NCI-H2227 treated with DMSO at 0.1 percent for 48 hours (cell line): ENCODE measurements around the gene TM9SF4.
A peak's percentile ranks its signal among the peaks of the same experiment; 100 is the strongest.
"Not testable (repeated sequence)": the region's sequence is repeated elsewhere in the genome, so short reads cannot be mapped to it uniquely, and the experiment has no call there.

Experiments
- DNase-seq: peaks from one replicate; lab custom pipeline; 2025; lab: John Stamatoyannopoulos, UW

The TM9SF4 gene

DNA sequence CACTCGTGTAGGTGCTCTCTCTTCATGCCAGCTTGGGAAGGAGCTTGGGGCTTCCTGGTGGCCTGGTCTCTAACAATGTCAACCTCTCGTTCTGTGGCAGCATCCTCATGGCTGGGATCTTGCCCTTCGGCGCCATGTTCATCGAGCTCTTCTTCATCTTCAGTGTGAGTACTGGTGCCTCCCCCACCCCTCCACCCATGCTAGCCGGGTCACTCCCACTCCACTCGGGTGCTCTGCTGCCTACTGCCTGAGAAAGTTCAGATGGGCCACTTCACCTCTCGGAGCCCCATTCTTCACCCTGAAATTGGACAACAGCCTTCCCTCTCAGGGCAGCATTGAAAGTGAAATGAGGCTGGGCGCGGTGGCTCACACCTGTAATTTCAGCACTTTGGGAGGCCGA lies 48.8 kb downstream of the TM9SF4 start:
- DNase-seq: no peak

DNA sequence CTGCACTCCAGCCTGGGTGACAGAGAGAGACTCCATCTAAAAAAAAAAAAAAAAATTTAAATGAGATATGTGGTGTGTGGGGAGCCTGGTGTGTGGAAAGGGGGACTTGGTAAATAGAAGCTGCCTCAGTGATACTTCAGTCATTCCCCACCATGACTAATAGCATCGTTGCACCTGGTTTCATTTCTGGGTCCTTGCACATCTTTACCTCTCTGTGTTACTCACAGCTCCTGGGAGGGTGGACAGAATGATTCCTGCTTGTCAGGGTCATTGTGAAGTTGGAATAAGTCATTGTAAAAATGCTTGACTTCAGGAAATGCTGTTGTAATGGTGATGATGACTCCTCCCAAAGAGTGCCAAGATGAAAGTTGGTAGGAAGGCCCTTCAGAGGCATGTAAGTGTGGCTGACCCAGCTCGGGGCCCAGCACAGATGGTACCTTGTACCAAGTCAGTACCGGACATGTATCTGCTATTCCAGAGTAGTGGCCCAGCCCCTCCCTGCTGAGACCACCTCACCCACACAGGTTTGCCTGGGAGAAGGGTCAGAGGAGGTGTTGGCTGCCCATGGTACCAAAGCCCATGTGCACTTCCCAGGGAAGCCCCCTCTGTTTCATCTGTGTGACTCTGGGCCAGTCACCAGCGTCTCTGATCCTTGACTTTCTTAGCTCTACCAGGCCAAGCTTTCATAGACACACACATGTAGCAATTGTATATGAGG lies 49.6 kb downstream of the TM9SF4 start:
- no peak for DNase-seq

DNA sequence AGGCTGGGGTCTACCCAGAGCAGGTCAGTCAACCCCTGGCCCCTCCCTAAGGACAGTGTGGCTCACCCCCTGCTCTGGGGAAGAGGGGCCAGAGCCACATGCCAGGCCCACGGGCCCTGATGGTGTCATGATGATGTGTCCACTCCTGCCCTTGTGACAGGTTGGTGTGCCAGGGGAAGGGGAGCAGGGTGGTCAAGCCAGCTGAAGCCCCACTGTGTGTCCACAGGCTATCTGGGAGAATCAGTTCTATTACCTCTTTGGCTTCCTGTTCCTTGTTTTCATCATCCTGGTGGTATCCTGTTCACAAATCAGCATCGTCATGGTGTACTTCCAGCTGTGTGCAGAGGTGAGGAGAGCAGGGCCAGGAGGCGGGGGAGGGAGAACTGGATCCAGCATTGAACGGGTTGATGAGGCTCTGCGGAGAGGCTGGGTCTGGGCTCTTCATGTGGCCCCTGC lies 50.3 kb downstream of the TM9SF4 start:
- DNase-seq: no peak

DNA sequence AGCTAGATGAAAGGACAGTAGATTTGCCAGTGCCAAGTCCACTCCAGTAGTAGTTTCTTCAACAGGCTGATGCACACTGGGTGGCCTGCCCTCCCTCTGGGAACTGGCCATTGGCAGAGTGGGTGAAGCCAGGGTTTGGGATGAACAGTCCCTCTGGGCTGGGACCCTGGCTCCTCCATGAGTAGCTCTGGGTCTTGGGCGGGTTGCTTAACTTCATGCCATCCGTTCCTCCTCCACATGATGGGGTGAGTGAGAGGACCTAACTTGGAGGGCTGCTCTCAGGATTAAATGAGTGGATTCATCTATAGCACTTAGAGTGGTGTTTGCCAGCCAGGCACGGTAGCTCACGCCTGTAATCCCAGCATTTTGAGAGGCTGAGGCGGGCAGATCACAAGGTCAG lies 50.8 kb downstream of the TM9SF4 start:
- no peak for DNase-seq

DNA sequence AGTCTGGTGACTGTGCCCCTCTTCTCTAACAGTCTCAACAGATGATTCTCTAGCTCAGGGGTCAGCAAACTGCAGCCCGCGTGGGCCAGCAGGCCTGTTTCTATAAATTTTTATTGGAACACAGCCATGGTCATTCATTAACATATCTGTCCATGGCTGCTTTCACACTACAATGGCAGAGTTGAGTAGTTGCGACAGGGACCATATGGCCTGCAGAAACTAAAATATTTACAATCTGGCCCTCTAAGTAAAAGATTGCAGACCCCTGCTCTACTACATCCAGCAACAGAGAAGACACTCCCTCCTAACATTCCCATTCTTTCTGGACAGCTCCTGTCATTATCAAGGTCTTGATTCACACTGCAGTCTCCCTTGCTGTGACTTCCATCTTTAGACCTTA lies 52.8 kb downstream of the TM9SF4 start:
- no peak for DNase-seq

DNA sequence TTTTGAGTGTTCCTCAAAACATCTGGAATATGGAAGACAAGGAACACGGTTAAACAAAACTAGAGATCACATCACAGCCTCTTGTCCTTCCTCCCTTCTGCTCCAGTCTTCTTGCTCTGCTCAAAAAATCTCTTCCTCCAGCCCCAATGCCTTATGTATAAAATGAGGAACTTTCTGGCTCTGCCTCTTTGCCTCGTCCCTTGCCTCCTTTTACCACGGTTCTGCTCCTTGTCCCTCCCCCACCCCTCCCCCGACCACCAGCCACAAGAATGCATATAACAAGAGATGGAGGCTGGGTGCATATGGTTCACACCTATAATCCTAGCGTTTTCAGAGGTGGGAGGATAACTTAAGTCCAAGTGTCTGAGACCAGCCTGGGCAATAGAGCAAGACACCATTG lies 54.4 kb downstream of the TM9SF4 start:
- no peak for DNase-seq

DNA sequence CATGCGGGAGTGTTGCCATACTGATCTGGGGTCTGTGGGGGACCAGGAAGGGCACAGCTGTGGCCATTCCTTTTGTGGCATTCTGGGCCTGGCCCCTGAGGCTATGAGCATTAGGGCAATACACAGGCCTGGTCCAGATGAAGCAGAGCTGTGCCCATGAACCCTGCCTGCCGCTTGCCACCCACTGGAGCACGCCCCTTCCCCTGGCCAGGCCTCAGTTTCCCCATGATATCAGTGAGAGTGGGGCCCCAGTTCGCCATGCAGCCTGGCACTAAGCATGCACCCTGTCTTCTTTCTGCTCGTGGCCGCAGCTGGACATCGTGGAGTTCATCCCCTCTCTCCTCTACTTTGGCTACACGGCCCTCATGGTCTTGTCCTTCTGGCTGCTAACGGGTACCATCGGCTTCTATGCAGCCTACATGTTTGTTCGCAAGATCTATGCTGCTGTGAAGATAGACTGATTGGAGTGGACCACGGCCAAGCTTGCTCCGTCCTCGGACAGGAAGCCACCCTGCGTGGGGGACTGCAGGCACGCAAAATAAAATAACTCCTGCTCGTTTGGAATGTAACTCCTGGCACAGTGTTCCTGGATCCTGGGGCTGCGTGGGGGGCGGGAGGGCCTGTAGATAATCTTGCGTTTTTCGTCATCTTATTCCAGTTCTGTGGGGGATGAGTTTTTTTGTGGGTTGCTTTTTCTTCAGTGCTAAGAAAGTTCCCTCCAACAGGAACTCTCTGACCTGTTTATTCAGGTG lies 55.6 kb downstream of the TM9SF4 start:
- no peak for DNase-seq

DNA sequence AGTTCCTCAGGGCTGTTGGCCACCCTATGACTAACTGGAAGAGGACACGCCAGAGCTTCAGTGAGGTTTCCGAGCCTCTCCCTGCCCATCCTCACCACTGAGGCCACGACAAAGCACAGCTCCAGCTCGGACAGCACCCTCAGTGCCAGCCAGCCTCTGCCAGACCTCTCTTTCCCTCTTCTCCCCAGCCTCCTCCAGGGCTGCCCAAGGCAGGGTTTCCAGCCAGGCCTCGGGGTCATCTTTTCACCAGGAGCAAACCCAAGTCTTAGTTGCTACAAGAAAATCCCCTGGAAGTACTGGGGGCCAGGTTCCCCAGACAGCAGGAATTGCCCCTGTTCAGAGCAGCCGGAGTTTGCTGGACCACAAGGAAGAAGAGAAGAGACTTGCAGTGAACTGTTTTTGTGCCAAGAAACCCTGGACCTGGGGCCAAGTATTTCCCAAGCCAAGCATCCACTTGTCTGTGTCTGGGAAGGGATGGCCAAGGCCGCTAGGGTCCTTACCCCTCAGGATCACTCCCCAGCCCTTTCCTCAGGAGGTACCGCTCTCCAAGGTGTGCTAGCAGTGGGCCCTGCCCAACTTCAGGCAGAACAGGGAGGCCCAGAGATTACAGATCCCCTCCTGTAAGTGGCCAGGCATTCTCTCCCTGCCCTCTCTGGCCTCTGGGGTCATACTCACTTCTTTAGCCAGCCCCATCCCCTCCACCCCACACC lies 56.5 kb downstream of the TM9SF4 start:
- DNase-seq: no peak

DNA sequence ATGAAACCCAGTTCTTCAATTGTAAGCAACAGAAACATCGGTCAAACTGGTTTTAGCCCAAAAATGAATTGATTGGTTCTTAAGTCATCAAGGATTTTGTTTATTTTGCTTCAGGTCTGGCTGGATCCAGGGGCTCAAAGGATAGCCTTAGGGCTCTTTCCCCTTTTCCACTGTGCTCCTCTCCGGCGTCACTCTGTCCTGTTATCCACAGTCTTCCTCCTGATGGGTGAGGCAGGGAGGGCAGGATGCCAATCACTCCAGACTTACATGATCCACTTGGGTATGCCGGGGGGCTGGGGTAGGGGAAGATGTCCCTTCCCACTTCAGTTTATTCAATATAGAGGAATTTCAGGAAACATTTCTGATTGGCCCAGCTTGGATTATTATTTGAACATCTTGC lies 58.0 kb downstream of the TM9SF4 start:
- DNase-seq: no peak

DNA sequence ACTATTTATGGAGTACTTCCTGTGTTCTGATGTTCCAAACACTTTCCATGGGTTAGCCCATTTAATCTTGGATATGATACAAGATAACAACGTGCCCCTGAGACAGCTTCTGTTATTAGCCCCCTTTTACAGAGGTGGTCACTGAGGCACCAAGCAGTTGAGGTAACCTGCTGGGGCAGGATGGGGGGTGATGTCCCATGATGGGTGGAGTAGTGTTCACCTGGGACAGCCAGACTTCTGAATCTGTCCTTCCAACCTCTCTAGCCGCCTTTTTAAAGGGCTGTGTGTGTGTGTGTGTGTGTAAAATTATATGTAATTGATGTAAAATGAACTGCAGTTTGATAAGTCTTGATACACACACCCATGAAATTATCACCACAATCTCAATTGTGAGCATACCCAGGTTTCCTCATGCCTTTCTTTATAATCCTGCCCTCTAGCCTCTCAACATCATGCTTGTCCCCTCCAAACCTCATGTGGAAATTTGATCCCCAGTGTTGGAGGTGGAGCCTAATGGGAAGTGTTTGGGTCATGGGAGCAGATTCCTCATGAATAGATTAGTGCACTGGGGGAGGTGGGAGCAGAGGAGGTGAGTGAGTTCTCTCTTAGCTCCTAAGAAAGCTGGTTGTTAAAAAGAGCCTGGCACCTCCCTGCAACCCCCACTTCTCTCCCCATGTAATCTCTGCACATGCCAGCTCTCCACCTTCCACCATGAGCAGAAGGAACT lies 58.8 kb downstream of the TM9SF4 start:
- DNase-seq: peak; percentile 10

DNA sequence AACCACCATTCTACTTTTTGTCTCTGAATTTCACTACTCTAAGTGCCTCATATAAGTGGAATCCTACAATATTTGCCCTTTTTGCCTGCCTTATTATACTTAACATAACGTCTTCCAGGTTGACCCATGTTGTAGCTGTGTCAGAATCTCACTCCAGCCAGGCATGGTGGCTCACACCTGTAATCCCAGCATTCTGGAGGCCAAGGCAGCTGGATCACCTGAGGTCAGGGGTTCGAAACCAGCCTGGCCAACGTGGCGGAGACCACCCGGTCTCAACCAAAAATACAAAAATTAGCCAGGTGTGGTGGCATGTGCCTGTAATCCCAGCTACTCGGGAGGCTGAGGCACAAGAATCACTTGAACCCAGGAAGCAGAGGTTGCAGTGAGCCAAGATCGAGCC lies 68.2 kb downstream of the TM9SF4 start:
- not testable (repeated sequence) for DNase-seq

DNA sequence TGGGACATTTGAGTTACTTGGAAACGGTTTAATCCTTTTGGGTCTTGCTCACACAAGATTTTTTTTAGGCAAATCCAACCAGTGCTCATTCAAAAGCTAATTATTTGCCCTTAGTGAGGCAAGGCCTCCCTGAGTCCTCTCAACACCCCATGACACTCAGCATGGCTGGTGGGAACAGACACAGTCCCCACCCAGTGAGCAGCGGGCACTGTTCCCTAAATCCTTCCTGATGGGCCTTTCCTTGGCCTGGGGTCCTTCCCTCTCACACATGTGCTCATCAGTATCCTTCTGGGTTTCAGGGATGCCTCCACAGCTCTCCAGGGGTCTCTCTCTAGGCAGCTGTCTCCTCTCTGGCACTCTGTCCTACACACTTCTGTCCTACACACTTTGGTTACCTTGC lies 70.0 kb downstream of the TM9SF4 start:
- no peak for DNase-seq

DNA sequence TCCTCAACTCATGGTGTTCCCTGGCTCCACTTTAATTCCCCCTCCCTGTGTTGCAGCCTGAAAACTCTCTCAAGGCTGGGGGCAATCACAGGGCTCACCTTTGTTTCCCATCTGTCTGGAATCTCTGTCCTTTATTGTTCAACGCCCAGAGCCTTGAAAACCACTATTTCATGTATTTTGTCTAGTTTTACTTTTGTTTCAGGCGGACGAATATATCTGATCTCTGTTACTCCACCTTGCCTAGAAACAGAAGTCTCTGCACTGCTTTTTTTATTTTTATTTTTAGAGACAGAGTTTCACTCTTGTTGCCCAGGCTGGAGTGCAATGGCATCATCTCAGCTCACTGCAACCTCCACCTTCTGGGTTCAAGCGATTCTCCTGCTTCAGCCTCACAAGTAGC lies 70.4 kb downstream of the TM9SF4 start:
- DNase-seq: no peak

DNA sequence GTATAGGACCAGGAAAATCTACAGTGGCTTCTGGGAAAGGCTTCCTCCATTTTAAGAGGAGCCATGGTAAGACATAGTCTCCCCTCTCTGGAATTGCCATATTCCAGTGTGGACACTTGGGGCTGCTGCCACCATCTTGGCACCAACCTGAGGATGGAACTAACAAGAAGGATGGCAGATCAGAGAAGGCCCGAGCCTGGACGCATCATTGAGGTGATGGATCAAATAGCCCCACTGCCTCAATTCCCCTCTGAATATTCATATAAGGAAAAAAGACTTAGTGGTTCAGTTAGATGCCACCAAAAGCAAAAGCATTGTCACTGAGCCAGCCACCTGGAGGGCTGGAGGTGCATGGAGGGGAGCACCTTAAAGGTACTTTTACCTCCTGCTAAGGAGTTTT lies 72.1 kb downstream of the TM9SF4 start:
- no peak for DNase-seq

DNA sequence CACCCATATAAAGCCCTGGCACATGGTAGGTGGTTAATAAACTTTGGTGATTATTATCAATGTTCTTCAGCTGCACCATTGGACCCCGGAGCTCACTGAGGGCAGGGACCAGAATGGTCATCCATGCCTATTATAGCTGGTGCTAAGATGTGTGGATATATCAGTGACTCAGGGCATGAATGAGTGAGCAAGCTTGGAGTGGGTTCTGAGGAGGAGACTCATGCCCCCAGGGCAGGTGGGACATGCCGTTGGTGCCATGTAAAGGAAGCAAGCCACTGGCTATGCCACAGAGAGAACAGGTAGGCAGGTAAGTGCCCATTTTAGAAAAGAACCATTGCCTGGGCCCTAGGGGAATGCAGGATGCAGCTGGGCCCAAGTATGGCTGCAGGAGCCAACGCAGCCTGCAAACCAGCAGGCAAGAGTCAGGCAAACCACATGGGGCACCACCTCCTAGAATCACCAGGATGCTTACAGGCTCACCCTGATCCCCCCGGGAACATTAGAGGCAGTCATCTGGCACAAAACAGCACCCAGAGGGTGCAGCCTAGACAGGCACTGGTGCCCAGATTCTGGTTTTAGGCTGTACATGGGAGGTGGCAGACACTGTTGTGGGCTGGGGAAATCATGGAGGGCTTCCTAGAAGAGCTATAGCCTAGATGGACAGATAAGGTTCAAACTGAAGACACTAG lies 74.6 kb downstream of the TM9SF4 start:
- DNase-seq: no peak

DNA sequence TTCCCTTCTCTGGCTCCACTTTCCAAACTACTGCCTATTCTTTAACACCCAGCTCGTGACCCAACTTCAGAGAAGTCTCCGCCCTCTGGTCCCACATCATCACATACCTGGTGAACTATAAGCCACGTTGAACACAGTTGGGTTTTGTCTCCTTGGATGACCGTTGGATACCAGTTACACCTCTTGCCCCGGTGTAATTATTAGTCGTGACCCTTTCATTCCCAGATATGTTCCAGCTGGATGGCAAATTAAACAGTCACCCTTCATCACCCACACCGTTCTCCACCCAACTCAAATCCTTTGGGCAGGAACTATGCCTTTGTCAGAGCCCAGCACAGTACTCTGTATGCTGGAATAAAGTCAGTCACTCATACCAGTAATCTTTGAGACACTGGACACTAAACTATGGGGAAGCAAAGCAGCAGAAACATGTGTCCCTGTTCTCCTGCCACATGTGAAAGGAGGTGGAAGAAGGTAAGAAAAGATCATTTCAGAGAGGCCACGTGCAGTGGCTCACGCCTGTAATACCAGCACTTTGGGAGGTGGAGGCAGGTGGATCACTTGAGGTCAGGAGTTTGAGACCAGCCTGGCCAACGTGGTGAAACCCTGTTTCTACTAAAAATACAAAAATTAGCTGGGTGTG lies 75.6 kb downstream of the TM9SF4 start:
- no peak for DNase-seq

DNA sequence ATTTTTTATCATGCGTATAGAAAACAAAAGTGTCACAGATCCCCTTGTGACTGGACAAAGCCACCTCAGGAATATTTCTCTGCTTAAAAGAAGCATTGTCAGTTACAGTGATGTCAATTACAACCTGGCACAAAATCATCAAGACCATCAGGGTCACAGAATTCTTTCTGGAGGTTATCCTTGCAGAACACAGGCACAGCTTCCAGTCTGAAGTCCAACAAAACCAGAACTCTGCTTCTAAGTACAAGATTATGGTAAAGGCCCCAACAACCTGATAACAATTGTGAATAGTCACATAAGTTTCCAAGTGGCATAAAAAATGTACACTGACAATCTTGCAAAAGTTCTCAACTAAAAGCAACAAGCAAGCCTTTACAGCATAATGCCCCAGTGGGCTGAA lies 77.0 kb downstream of the TM9SF4 start:
- DNase-seq: no peak

DNA sequence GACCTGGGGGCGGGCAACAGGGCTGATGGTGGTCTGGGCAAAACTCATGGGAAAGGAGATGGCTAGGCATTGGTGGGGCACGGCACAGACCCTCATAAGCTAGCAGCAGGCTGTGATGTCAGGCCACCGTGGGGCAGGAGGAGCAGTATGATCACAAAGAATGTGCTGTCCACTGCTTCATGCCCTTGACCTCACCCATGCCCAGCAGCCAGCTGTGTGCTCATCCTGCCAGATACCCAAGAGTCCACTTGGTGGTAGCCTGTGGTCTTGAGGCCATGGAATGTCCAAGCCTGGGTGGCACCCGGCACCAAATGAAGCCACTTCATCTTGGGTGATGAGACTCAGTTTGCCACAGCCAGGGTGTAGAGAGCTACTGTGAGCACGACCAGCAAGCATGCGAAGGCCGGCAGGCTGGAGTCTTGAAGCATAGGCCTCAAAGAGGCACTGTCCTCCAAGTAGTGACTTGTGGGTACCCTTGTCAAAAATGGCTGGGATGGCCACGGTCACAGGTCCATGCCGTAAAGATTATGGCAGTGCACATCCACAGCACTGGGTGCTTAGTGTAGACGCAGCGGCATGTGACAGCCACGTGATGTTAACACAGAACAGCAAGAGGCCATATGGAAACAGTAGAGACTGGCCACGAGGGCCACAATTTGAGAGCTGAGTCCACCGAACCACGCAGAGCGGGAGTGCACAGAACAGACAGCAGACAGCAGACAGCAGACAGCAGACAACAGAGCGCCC lies 79.0 kb downstream of the TM9SF4 start:
- no peak for DNase-seq

DNA sequence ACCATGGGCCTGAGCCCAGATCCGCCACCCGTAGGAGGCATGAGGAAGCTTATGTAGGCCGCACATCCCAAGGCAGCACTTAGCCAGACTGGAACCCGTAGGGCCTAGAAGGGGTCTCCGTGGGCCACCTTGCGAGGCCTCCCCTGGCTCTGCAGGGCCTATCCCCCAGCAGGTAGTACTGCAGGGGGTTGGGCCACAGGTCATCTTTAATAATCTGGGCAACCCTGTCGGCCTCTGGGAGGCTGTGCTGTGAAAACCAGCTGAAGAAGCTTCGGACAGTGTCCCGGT lies 79.6 kb downstream of the TM9SF4 start:
- no peak for DNase-seq

DNA sequence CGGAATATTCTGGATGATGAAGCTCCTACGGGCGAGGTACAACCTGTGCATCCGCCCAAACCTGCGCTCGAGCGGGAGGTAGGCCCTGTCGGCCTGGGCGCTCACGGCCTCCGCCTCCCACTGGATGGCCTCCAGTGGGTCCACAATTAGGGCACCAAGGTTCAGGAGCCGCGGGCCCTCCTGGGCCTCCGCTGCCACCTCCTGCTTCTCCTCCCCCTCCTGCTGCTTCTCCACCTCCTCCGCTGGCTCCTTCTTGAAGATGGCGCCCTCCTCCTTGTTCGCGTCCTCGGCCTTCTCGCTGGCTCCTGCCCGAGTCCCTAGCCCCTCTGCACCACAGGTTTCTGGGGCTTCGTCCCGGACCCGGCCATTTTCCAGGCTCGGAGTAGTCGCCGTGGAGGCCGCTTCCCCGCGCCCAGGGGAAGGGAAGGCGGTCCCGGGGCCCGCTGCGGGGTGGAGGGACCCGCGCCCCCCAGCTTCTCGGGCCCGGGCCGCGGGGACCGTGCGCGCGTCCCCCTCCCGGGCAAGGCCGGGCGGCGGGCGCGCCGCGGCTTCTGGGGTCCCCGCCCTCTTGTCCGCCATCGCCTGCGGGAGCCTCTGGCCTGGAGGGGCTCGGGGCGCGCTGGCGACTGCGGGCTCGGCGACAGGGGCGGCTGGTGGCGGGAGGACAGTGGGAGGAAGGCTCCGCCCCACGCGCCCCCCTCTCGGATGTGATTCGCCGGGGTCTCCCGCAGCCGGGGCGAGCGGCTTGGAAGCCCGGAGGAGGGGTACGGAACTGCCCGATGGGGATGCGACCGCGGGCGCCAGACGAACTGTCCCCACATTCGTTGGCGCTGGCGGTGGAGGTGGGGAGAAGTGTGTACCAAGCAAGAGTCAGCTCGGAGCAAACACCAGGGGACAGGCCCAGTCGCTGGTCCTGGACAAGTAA lies 80.4 kb downstream of the TM9SF4 start:
- peak; percentile 55 for DNase-seq
